Measurements from ENCODE around the gene MYO1H. TPM values are rescaled to one million over a fixed set of nuclear protein-coding genes. Genes with fewer than 3 reads are reported as not detected.
A peak's percentile ranks its signal among the peaks of the same experiment; 100 is the strongest.

The MYO1H gene
- total RNA-seq, 4 donors from 2014 or later: 0.13 to 0.88 (median 0.67) TPM; not detected in 1

DNA sequence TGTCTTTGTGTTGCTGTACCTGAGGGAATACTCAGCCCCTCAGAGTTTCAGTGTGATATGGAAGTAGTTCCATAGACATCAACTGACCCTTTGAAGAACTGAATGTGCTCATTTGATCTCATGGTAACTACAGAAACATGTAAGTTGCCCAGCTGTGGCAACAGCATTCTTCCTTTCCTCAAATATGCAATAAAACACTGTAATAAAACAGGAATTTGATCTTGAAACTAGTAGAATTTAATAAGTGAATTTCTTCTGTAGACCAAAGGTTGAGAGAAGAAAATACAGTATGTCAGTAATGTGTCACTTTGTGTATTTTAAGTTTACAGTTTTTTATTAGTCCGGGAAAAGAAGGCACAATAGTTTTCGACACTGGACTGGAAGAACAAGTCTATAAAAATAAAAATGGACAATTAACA, 97.5 kb downstream of the MYO1H start:
- WGBS, 2 donors: 88% methylated on average over 2 of the region's 2 CpGs
- DNase-seq: no peak
- Histone ChIP-seq H3K27me3 (no peaks in the 10 kb centered on the region), H3K9me3 (no peaks in the 10 kb centered on the region), H3K36me3 (peaks cover 3 to 17% of the 10 kb centered on the region in 2 donors), H3K4me1 (peaks cover 17 to 25% of the 10 kb centered on the region in 2 donors), H3K4me3 (replicated peaks in 1 of 3) (no peak overlapping the region), H3K27ac (peak overlapping the region; percentile 61 to 90 (median 77))
- intact Hi-C loops (cut with DNase I): no loop called here
- TF ChIP-seq, protein P1, sequence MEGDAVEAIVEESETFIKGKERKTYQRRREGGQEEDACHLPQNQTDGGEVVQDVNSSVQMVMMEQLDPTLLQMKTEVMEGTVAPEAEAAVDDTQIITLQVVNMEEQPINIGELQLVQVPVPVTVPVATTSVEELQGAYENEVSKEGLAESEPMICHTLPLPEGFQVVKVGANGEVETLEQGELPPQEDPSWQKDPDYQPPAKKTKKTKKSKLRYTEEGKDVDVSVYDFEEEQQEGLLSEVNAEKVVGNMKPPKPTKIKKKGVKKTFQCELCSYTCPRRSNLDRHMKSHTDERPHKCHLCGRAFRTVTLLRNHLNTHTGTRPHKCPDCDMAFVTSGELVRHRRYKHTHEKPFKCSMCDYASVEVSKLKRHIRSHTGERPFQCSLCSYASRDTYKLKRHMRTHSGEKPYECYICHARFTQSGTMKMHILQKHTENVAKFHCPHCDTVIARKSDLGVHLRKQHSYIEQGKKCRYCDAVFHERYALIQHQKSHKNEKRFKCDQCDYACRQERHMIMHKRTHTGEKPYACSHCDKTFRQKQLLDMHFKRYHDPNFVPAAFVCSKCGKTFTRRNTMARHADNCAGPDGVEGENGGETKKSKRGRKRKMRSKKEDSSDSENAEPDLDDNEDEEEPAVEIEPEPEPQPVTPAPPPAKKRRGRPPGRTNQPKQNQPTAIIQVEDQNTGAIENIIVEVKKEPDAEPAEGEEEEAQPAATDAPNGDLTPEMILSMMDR (IDR thresholded peaks at IDR 0.05): no peak
- no peak for TF ChIP-seq POLR2A (IDR thresholded peaks at IDR 0.05)

DNA sequence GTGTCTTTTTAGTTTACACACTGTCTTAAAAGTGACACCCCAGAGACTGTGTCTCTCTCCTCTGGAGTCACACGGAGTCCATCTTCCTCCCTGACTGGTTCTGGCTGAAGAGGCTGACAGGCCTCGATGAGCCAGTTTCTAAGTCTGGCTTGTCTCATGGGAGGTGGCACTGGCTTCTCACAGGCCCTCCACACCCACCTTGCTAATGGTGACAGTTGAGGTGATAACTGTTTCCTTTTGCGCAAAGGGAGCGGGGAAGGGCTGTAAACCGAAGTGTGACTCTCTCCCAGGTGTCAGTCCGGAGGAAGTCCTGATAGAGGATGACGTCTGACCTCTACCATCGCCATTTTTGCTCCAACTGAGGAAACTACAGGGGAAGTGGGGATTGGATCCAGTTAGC, 99.2 kb downstream of the MYO1H start:
- WGBS, 2 donors: 89 to 90% methylated on average over 8 of the region's 8 CpGs
- H3K4me3 ChIP-seq (replicated peaks in 1 of 3): no peak overlapping the region
- no peak overlapping the region for H3K27ac ChIP-seq
- intact Hi-C loops (cut with DNase I): no loop called here
- H3K36me3 ChIP-seq: peaks cover 11 to 24% of the 10 kb centered on the region in 2 donors
- H3K27me3 ChIP-seq: no peaks in the 10 kb centered on the region
- H3K4me1 ChIP-seq: peaks cover 15 to 21% of the 10 kb centered on the region in 2 donors
- no peaks in the 10 kb centered on the region for H3K9me3 ChIP-seq
- DNase-seq: no peak
- TF ChIP-seq POLR2A (IDR thresholded peaks at IDR 0.05): no peak
- TF ChIP-seq, protein P1 (IDR thresholded peaks at IDR 0.05): no peak

DNA sequence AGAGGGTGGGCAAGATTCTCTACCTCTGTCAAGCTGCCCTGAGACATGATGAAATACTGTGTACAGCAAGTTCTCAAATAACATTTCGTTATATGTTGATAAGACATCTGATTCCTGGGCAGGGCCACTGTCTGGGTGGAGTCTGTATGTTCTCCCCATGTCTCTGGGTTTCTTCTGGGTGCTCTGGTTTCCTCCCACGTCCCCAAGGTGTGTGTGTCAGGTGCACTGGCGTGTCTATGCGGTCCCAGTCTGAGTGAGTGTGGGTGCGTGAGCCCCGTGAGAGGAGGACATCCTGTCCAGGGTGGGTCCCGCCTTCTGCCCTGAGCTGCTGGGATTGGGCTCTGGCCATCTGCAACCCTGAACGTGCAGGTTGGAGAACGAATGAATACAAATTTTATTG, 99.8 kb downstream of the MYO1H start:
- no peak overlapping the region for H3K27ac ChIP-seq
- WGBS, 2 donors: 87 to 88% methylated on average over 9 of the region's 9 CpGs
- no peak for TF ChIP-seq POLR2A (IDR thresholded peaks at IDR 0.05)
- TF ChIP-seq, protein P1 (IDR thresholded peaks at IDR 0.05): no peak
- no peaks in the 10 kb centered on the region for H3K27me3 ChIP-seq
- no peak overlapping the region for H3K4me3 ChIP-seq (replicated peaks in 1 of 3)
- DNase-seq: no peak
- H3K36me3 ChIP-seq: peaks cover 11 to 30% of the 10 kb centered on the region in 2 donors
- no peaks in the 10 kb centered on the region for H3K9me3 ChIP-seq
- intact Hi-C loops (cut with DNase I): no loop called here
- H3K4me1 ChIP-seq: peaks cover 18 to 27% of the 10 kb centered on the region in 2 donors

- no peak overlapping the region for H3K4me3 ChIP-seq (replicated peaks in 1 of 3)
- 87 to 92% methylated on average over 5 of the region's 5 CpGs for WGBS, 2 donors
- peaks cover 16 to 36% of the 10 kb centered on the region in 2 donors for H3K36me3 ChIP-seq
- no peaks in the 10 kb centered on the region for H3K27me3 ChIP-seq
- H3K4me1 ChIP-seq: peaks cover 25 to 33% of the 10 kb centered on the region in 2 donors
- H3K27ac ChIP-seq: no peak overlapping the region
- DNase-seq: no peak
- H3K9me3 ChIP-seq: no peaks in the 10 kb centered on the region
- intact Hi-C loops (cut with DNase I): no loop called here
- TF ChIP-seq POLR2A (IDR thresholded peaks at IDR 0.05): no peak
- TF ChIP-seq, protein P1 (IDR thresholded peaks at IDR 0.05): no peak
Observed at GRCh38 chr12:109448272-109448671, 100.6 kb downstream of the MYO1H start.

GRCh38 chr12:109448707-109449390, 101.1 kb downstream of the MYO1H start:
- no peak overlapping the region for H3K27ac ChIP-seq
- 96 to 97% methylated on average over 8 of the region's 8 CpGs for WGBS, 2 donors

More at GRCh38 chr12:109448707-109449390, 101.1 kb downstream of the MYO1H start:
- no peak overlapping the region for H3K4me3 ChIP-seq (replicated peaks in 1 of 3)
- peaks cover 21 to 39% of the 10 kb centered on the region in 2 donors for H3K36me3 ChIP-seq
- H3K27me3 ChIP-seq: no peaks in the 10 kb centered on the region
- peaks cover 26 to 36% of the 10 kb centered on the region in 2 donors for H3K4me1 ChIP-seq
- no peak for TF ChIP-seq POLR2A (IDR thresholded peaks at IDR 0.05)
- TF ChIP-seq, protein P1 (IDR thresholded peaks at IDR 0.05): no peak
- H3K9me3 ChIP-seq: no peaks in the 10 kb centered on the region
- intact Hi-C loops (cut with DNase I): no loop called here
- no peak for DNase-seq
